Effector memory CD4-positive, alpha-beta T cell (primary cell): ENCODE data around the gene CRB2.

Experiments
- DNase-seq, 3 donors: peaks; one replicate each; pipeline ENCODE4 v3.0.0-alpha.2; 2020
- H3K27ac ChIP-seq: 2 replicates; pipeline ENCODE4 v1.7.0; 2013; ENCODE audit warnings: mild to moderate bottlenecking, low read length, moderate library complexity; ENCODE audit not compliant: insufficient read depth, poor library complexity, severe bottlenecking
- H3K27me3 ChIP-seq: replicated peaks from 2 replicates; pipeline ENCODE4 v1.7.0; 2013; ENCODE audit warnings: mild to moderate bottlenecking, low read length; ENCODE audit not compliant: insufficient read depth, control insufficient read depth, poor library complexity, severe bottlenecking
- H3K36me3 ChIP-seq: 2 replicates; pipeline ENCODE4 v1.7.0; 2013; ENCODE audit warnings: mild to moderate bottlenecking, low read length, moderate library complexity; ENCODE audit not compliant: control insufficient read depth, insufficient read depth
- H3K4me1 ChIP-seq: 2 replicates; pipeline ENCODE4 v1.7.0; 2013; ENCODE audit warnings: low read length, mild to moderate bottlenecking; ENCODE audit not compliant: control insufficient read depth, insufficient read depth, poor library complexity, severe bottlenecking
- H3K4me3 ChIP-seq: 2 replicates; pipeline ENCODE4 v1.7.0; 2013; ENCODE audit warnings: low read length, low read depth, mild to moderate bottlenecking; ENCODE audit not compliant: insufficient read depth, poor library complexity, severe bottlenecking
- H3K9me3 ChIP-seq: 2 replicates; pipeline ENCODE4 v1.7.0; 2013; ENCODE audit warnings: mild to moderate bottlenecking, low read length, moderate library complexity; ENCODE audit not compliant: control insufficient read depth

The CRB2 gene

GRCh38 chr9:123371805-123372590 lies 16.0 kb downstream of the CRB2 start:
- Histone ChIP-seq H3K4me3 (no peak overlapping the region), H3K9me3 (no peaks in the 10 kb centered on the region), H3K27ac (no peak overlapping the region), H3K36me3 (no peaks in the 10 kb centered on the region), H3K4me1 (no peaks in the 10 kb centered on the region), H3K27me3 (peaks cover 12% of the 10 kb centered on the region)
- no peak for DNase-seq

GRCh38 chr9:123372766-123373446 lies 16.9 kb downstream of the CRB2 start:
- H3K4me1 ChIP-seq, result no peaks in the 10 kb centered on the region
- H3K27me3 ChIP-seq, result peaks cover 12% of the 10 kb centered on the region
- H3K9me3 ChIP-seq, result no peaks in the 10 kb centered on the region
- H3K27ac ChIP-seq, result no peak overlapping the region
- H3K4me3 ChIP-seq, result no peak overlapping the region
- no peak for DNase-seq
- H3K36me3 ChIP-seq, result no peaks in the 10 kb centered on the region

- Histone ChIP-seq H3K27me3 (peaks cover 12% of the 10 kb centered on the region), H3K4me3 (no peak overlapping the region), H3K4me1 (no peaks in the 10 kb centered on the region), H3K9me3 (no peaks in the 10 kb centered on the region), H3K27ac (no peak overlapping the region), H3K36me3 (no peaks in the 10 kb centered on the region)
- no peak for DNase-seq
Observed at GRCh38 chr9:123373447-123373923, 17.5 kb downstream of the CRB2 start.

- no peak overlapping the region for H3K27ac ChIP-seq
- no peaks in the 10 kb centered on the region for H3K9me3 ChIP-seq
- H3K4me1 ChIP-seq, result no peaks in the 10 kb centered on the region
- H3K27me3 ChIP-seq, result peaks cover 12% of the 10 kb centered on the region
- H3K4me3 ChIP-seq, result no peak overlapping the region
- no peaks in the 10 kb centered on the region for H3K36me3 ChIP-seq
- no peak for DNase-seq
Observed at GRCh38 chr9:123373946-123374345, 17.9 kb downstream of the CRB2 start.

GRCh38 chr9:123375469-123376132 lies 19.6 kb downstream of the CRB2 start:
- no peaks in the 10 kb centered on the region for H3K36me3 ChIP-seq
- DNase-seq, result no peak
- H3K27ac ChIP-seq, result no peak overlapping the region
- peaks cover 12% of the 10 kb centered on the region for H3K27me3 ChIP-seq
- H3K4me1 ChIP-seq, result no peaks in the 10 kb centered on the region
- H3K9me3 ChIP-seq, result no peaks in the 10 kb centered on the region
- H3K4me3 ChIP-seq, result no peak overlapping the region

- Histone ChIP-seq H3K9me3 (no peaks in the 10 kb centered on the region), H3K4me3 (no peak overlapping the region), H3K4me1 (no peaks in the 10 kb centered on the region), H3K36me3 (no peaks in the 10 kb centered on the region), H3K27ac (no peak overlapping the region), H3K27me3 (peaks cover 9% of the 10 kb centered on the region)
- no peak for DNase-seq
Observed at GRCh38 chr9:123376218-123377071, 20.4 kb downstream of the CRB2 start.

- peaks cover 2% of the 10 kb centered on the region for H3K27me3 ChIP-seq
- no peak overlapping the region for H3K27ac ChIP-seq
- no peak for DNase-seq
- H3K4me1 ChIP-seq, result no peaks in the 10 kb centered on the region
- H3K9me3 ChIP-seq, result no peaks in the 10 kb centered on the region
- no peaks in the 10 kb centered on the region for H3K36me3 ChIP-seq
- H3K4me3 ChIP-seq, result no peak overlapping the region
Observed at GRCh38 chr9:123377211-123377971, 21.4 kb downstream of the CRB2 start.

- Histone ChIP-seq H3K4me3 (no peak overlapping the region), H3K27me3 (no peaks in the 10 kb centered on the region), H3K27ac (no peak overlapping the region), H3K9me3 (no peaks in the 10 kb centered on the region), H3K36me3 (no peaks in the 10 kb centered on the region), H3K4me1 (no peaks in the 10 kb centered on the region)
- no peak for DNase-seq
Observed at GRCh38 chr9:123378025-123378424, 22.0 kb downstream of the CRB2 start.
